ENCODE measurements around the gene ZNF609.

Gene ZNF609

DNA sequence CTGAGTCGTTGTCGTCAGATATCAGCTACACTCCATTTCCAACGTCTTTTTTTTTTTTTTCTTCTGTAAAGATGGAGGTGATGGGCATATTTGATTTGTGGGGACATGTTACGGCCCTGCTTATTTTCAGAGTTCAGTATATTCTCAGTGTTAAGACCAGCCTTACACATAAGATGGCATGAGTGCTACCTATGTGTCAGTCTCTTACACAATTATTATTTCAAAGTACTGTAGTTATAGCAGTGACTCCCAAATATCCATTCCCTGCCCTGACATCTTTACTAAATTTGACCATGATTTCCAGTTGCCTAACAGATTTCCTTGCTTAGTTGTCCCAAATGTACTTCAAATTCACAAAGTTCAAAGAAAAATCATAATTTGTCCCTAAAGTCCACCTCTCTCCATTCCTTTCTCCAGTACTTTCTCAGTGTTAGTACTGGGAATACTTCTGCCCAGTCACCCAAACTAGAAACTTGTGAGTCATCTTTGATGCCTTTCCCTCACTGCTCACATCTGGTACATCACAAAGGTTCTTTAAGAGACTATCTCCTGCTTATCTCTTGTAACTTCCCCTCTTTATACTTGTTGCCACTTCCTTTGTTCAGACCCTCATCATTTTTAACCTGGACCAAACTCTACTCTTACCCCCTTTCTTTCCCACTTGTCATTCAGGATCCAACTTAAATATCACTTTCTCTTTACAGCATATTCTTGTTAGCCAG, 67.0 kb downstream of the ZNF609 start:
- TF ChIP-seq GATA3 (IDR thresholded peaks at IDR 0.05; ENCODE audit: low read depth, low read length): no peak
- TF ChIP-seq GATA2 (IDR thresholded peaks at IDR 0.05; ENCODE audit: low read depth, low read length): no peak

- no peak for TF ChIP-seq GATA2 (IDR thresholded peaks at IDR 0.05; ENCODE audit: low read depth, low read length)
- TF ChIP-seq GATA3 (IDR thresholded peaks at IDR 0.05; ENCODE audit: low read depth, low read length): no peak
Measured at GRCh38 chr15:64528871-64529270, 68.5 kb downstream of the ZNF609 start.

GRCh38 chr15:64530472-64530871, 70.1 kb downstream of the ZNF609 start:
- no peak for TF ChIP-seq GATA3 (IDR thresholded peaks at IDR 0.05; ENCODE audit: low read depth, low read length)

- TF ChIP-seq GATA3 (IDR thresholded peaks at IDR 0.05; ENCODE audit: low read depth, low read length) (no peak), GATA2 (IDR thresholded peaks at IDR 0.05; ENCODE audit: low read depth, low read length) (no peak)
Measured at GRCh38 chr15:64530918-64531317, 70.5 kb downstream of the ZNF609 start.

DNA sequence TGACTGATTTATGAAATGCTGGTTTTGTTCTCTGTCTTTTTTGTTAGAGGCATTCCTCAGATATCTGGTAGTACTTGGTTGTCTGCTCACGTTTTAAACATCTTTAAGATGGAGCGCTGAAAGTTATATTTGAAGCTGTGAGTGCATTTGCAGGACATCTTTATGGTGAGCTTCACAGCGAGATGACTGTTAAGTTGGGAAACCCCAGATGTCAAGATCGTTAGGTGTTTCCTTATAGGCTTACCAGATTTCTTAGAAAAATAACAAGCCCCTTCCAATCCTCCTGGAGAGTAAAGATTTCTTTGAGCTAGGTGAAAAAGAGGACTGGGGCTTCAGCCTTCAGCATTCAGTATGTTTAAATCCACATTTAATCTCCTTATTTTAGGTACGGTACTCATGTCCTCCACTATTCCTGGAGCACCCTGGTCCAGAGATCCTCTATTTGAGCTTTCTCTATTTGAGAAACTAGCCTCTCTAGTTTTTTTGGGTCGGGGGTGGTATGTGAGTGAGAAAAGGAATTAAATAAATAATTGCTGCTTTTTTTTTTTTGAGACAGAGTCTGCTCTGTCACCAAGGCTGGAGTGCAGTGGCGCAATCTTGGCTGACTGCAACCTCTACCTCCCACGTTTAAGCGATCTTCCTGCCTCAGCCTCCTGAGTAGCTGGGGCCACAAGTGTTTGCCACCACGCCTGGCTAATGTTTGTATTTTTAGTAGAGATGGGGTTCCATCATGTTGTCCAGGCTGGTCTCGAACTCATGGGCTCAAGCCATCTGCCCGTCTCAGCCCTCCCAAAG, 72.3 kb downstream of the ZNF609 start:
- no peak for TF ChIP-seq GATA2 (IDR thresholded peaks at IDR 0.05; ENCODE audit: low read depth, low read length)
- no peak for TF ChIP-seq GATA3 (IDR thresholded peaks at IDR 0.05; ENCODE audit: low read depth, low read length)

DNA sequence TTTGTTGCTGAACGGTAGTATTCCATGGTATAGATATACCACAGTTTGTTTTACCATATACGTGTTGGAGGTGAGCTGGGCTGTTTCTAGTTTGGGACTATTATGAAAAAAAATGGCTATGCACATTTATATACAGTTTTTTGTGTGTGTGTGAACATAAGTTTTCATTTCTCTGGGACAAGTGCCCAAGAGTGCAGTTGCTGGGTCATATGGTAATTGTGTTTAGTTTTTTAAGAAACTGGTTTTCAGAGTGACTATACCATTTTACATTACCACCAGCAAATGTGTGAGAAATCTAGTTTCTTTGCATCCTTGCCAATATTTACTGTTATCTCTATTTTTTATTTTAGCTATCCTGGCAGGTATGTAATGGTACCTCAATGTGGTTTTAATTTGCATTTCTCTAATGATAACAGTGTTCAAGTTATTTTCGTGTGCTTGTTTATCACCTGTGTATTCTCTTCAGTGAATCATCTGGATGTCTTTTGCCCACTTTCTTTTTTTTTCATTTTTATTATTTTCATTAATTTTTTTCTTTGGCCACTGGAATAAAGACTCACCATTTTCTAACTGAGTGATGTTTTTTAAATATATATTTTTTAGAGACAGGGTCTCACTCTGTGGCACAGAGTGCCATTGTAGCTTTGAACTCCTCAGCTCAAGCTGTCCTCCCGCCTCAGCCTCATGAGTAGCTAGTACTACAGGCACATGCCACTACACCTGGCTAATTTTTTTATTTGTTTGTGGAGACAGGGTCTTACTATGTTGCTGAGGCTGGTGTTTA, 75.3 kb downstream of the ZNF609 start:
- TF ChIP-seq GATA2 (IDR thresholded peaks at IDR 0.05; ENCODE audit: low read depth, low read length) (no peak), GATA3 (IDR thresholded peaks at IDR 0.05; ENCODE audit: low read depth, low read length) (no peak)

- TF ChIP-seq GATA2 (IDR thresholded peaks at IDR 0.05; ENCODE audit: low read depth, low read length): no peak
Measured at GRCh38 chr15:64536244-64536836, 76.0 kb downstream of the ZNF609 start.

- TF ChIP-seq GATA3 (IDR thresholded peaks at IDR 0.05; ENCODE audit: low read depth, low read length) (no peak), GATA2 (IDR thresholded peaks at IDR 0.05; ENCODE audit: low read depth, low read length) (no peak)
Measured at GRCh38 chr15:64542091-64542490, 81.7 kb downstream of the ZNF609 start.

- TF ChIP-seq GATA2 (IDR thresholded peaks at IDR 0.05; ENCODE audit: low read depth, low read length) (no peak), GATA3 (IDR thresholded peaks at IDR 0.05; ENCODE audit: low read depth, low read length) (no peak)
Measured at GRCh38 chr15:64544450-64544849, 84.1 kb downstream of the ZNF609 start.

DNA sequence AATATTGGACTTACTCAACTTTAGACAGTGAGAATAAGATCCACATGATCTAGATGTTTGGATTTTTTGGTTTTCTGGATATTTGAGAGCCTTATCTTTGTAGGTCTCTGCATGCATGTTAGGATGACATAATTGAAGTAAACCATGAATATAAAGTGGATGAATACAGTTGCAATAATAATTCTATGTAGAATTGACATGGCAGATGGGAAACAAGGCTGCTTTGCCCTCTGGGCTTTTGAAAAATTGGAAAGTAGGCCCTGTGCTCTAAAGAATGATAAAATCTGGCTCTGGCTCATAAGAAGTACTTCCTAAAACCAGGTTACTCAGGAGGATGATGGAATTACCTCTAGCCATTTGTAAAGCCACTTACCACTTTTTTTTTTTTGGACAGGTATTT, 86.9 kb downstream of the ZNF609 start:
- peak; percentile 76 for TF ChIP-seq GATA3 (IDR thresholded peaks at IDR 0.05; ENCODE audit: low read depth, low read length)
- peak; percentile 66; the same call in 1 of the 2 replicates for TF ChIP-seq GATA2 (IDR thresholded peaks at IDR 0.05; ENCODE audit: low read depth, low read length)

DNA sequence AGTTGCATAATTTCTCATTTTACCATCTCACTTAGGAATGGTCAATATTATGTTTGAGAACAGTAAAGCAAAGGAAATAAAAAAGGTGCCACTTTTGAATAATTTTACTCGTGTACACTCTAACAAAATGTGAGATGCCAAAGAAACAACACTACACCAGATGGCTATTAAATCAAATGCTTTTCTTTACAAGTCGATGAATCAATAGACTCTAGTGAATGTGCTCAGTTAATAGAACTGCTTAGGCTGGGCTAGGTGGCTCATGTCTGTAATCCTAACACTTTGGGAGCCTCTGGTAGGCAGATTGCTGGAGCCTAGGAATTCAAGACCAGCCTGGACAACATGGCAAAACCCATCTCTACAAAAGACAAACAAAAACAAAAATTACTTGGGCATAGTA, 87.9 kb downstream of the ZNF609 start:
- no peak for TF ChIP-seq GATA3 (IDR thresholded peaks at IDR 0.05; ENCODE audit: low read depth, low read length)
- no peak for TF ChIP-seq GATA2 (IDR thresholded peaks at IDR 0.05; ENCODE audit: low read depth, low read length)

GRCh38 chr15:64549860-64550259, 89.5 kb downstream of the ZNF609 start:
- TF ChIP-seq GATA3 (IDR thresholded peaks at IDR 0.05; ENCODE audit: low read depth, low read length) (no peak), GATA2 (IDR thresholded peaks at IDR 0.05; ENCODE audit: low read depth, low read length) (no peak)

GRCh38 chr15:64552281-64552948, 92.0 kb downstream of the ZNF609 start:
- TF ChIP-seq GATA3 (IDR thresholded peaks at IDR 0.05; ENCODE audit: low read depth, low read length): no peak
